Activated T-helper 1 cell treated with anti-CD3 and anti-CD28 coated beads, Interleukin-12 subunit alpha, Interleukin-12 subunit beta, Interleukin-2, Interleukin-4 antibody, amounts not matched to agents 30 ng/mL and 10 ng/mL and 1 ng/mL, durations not matched to agents 14 hours and 24 hours and 36 hours (primary cell): Measurements from ENCODE around the gene KDM3A. TPM values are rescaled to one million over a fixed set of nuclear protein-coding genes. Genes with fewer than 3 reads are reported as not detected.
"Not testable (repeated sequence)": the region's sequence is repeated elsewhere in the genome, so short reads cannot be mapped to it uniquely, and the experiment has no call there.

Source experiments
- DNase-seq: peaks from one replicate; pipeline ENCODE4 v3.0.0; 2021; ENCODE audit warnings: low spot score
- H3K27ac Mint-ChIP-seq: one replicate; pipeline ENCODE4 v1.8.0; 2021; ENCODE audit warnings: mild to moderate bottlenecking, mixed read lengths
- H3K27me3 Mint-ChIP-seq: one replicate; pipeline ENCODE4 v1.8.0; 2022; ENCODE audit warnings: mild to moderate bottlenecking, moderate library complexity, mixed read lengths; ENCODE audit not compliant: insufficient read depth
- H3K36me3 Mint-ChIP-seq: one replicate; pipeline ENCODE4 v1.8.0; 2021; ENCODE audit warnings: low read depth, mixed read lengths
- H3K4me1 Mint-ChIP-seq: one replicate; pipeline ENCODE4 v1.8.0; 2021; ENCODE audit warnings: low read depth, mixed read lengths
- H3K4me3 Mint-ChIP-seq: one replicate; pipeline ENCODE4 v1.8.0; 2021; ENCODE audit warnings: mild to moderate bottlenecking, moderate library complexity, mixed read lengths
- H3K9me3 Mint-ChIP-seq: one replicate; pipeline ENCODE4 v1.8.0; 2021; ENCODE audit warnings: mixed read lengths
- intact Hi-C: fragments of 100-400 bp; cut with micrococcal nuclease; formaldehyde crosslinking; loops from one replicate; pipeline ENCODE4 v1.15.1; 2024
- total RNA-seq: library from RNA; stranded (reverse); gene quantifications from 2 replicates; pipeline ENCODE4 v1.2.3, GENCODE V29; 2022

The KDM3A gene
- total RNA-seq, 1 donor from 2014 or later: 61.6 TPM

DNA sequence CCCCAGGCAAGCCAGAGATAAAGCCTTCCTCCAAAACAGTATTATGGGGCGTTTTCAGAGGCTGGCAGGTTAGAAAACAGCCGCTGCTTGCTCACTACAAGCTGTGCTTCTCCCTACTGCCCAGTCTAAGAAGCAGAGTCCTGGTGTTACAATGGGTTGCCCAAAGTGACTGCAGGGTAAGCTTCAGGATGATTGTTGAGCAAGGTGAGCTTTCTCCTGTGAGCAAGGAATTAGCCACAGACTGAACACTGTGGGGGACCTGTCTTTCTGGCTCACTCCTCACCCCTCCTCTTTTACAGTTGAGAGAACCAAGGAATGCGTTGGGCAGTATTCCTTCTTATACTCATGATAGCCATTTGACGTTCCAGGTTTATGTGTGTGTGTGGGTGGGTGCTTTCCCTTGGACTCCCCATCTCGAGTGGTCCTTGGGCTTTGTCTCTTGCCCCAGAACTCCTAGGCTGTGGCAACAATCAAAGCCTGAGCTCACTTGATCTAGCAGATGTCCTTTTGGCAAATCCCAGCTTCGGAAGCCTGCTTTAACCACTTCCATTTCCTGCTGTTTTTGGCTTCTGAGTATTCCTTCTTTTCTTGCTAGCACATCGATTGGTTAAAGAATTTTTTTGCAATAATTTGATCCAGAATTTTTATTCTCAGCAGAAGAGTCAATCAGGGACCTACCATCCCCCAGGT is 47.5 kb downstream of the KDM3A start:
- Mint-ChIP-seq H3K27me3 (no peaks in the 10 kb centered on the region), H3K36me3 (peaks cover 92% of the 10 kb centered on the region), H3K27ac (no peak overlapping the region), H3K9me3 (no peaks in the 10 kb centered on the region), H3K4me1 (peaks cover 29% of the 10 kb centered on the region), H3K4me3 (no peak overlapping the region)
- DNase-seq: no peak
- intact Hi-C loops: loop anchor here (10.0 kb wide), 1 partner anchor 76 kb away; the partner anchor contains the start of gene CHMP3

- Mint-ChIP-seq H3K27me3 (no peaks in the 10 kb centered on the region), H3K27ac (no peak overlapping the region), H3K9me3 (no peaks in the 10 kb centered on the region), H3K4me1 (peaks cover 28% of the 10 kb centered on the region), H3K4me3 (no peak overlapping the region), H3K36me3 (peaks cover 92% of the 10 kb centered on the region)
- intact Hi-C loops: loop anchor here (10.0 kb wide), 1 partner anchor 75 kb away; the partner anchor contains the start of gene CHMP3
- no peak for DNase-seq
These were observed 48.4 kb downstream of the KDM3A start for GRCh38 chr2:86489542-86489941.

DNA sequence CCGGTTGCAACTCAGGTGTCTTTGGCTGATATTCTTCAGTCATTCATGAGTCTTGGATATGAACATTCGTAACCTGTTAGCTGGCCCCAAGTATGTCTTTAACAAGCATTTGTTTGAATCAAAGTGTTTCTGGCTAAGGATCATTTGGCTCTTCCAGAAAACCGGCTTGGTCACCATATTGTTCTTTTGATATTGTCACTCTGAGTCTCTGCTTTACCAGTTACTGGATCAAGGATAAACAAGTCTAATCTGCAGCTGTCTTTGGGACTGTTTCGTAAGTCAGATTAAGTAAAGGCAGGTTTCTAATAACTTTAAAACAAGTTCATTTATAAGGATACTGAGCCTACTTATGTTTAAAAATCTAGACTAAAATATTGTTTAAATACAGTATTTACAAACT is 49.1 kb downstream of the KDM3A start:
- DNase-seq: no peak
- Mint-ChIP-seq H3K36me3 (peaks cover 91% of the 10 kb centered on the region), H3K27me3 (no peaks in the 10 kb centered on the region), H3K27ac (no peak overlapping the region), H3K4me1 (peaks cover 25% of the 10 kb centered on the region), H3K9me3 (no peaks in the 10 kb centered on the region), H3K4me3 (no peak overlapping the region)
- intact Hi-C loops: no loop called here

GRCh38 chr2:86491088-86491487 is 49.9 kb downstream of the KDM3A start:
- peaks cover 20% of the 10 kb centered on the region for H3K4me1 Mint-ChIP-seq
- no peak for DNase-seq
- no peak overlapping the region for H3K4me3 Mint-ChIP-seq
- intact Hi-C loops: no loop called here
- peaks cover 90% of the 10 kb centered on the region for H3K36me3 Mint-ChIP-seq
- H3K27ac Mint-ChIP-seq: no peak overlapping the region
- H3K27me3 Mint-ChIP-seq: no peaks in the 10 kb centered on the region
- no peaks in the 10 kb centered on the region for H3K9me3 Mint-ChIP-seq

DNA sequence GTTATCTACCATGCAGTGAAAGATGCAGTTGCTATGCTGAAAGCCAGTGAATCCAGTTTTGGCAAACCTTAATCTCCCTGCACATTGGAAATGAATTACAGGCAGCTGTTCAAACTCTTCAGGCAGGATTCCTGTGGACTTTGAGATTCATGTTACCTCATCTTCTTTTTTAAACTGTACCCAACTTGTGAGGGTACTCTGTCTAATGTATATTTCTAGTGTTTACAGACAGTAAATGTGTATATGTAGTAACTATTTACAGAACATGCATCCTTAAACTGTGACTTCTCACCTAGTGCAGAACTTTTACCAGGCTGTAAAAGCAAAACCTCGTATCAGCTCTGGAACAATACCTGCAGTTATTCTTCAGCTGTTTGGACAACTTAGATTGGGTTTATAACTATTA is 50.9 kb downstream of the KDM3A start:
- no peaks in the 10 kb centered on the region for H3K9me3 Mint-ChIP-seq
- peaks cover 87% of the 10 kb centered on the region for H3K36me3 Mint-ChIP-seq
- H3K4me1 Mint-ChIP-seq: peaks cover 20% of the 10 kb centered on the region
- no peak overlapping the region for H3K4me3 Mint-ChIP-seq
- intact Hi-C loops: no loop called here
- H3K27me3 Mint-ChIP-seq: no peaks in the 10 kb centered on the region
- H3K27ac Mint-ChIP-seq: no peak overlapping the region
- DNase-seq: no peak

- intact Hi-C loops, H3K4me3 Mint-ChIP-seq, H3K27ac Mint-ChIP-seq, H3K27me3 Mint-ChIP-seq, DNase-seq: not testable (repeated sequence)
- peaks cover 91% of the 10 kb centered on the region for H3K36me3 Mint-ChIP-seq
- peaks cover 15% of the 10 kb centered on the region for H3K4me1 Mint-ChIP-seq
- peaks cover 30% of the 10 kb centered on the region for H3K9me3 Mint-ChIP-seq
These were observed 55.2 kb downstream of the KDM3A start for GRCh38 chr2:86496391-86496790.

GRCh38 chr2:86498468-86499260 is 57.5 kb downstream of the KDM3A start:
- Mint-ChIP-seq H3K4me1 (peaks cover 15% of the 10 kb centered on the region), H3K27ac (no peak overlapping the region), H3K9me3 (peaks cover 45% of the 10 kb centered on the region), H3K27me3 (no peaks in the 10 kb centered on the region), H3K36me3 (peaks cover 92% of the 10 kb centered on the region), H3K4me3 (no peak overlapping the region)
- DNase-seq: no peak
- intact Hi-C loops: no loop called here

DNA sequence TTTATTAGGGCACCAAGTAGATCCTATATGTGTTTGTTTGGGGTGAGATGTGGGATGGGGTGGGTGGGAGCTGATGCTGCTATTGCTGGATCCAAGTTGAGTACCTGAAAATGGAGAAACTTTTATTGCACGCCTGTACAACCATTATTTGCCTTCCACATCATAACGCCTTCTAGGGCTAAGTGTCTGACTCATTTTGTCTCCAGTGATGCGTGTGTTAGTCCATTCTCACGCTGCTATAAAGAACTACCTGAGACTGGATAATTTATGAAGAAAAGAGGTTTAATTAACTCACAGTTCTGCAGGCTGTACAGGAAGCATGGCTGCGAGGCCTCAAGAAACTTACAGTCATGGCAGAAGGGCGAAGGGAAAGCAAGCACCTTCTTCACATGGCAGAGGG is 58.2 kb downstream of the KDM3A start:
- no peak for DNase-seq
- no peak overlapping the region for H3K27ac Mint-ChIP-seq
- H3K4me1 Mint-ChIP-seq: peaks cover 12% of the 10 kb centered on the region
- H3K27me3 Mint-ChIP-seq: no peaks in the 10 kb centered on the region
- H3K4me3 Mint-ChIP-seq: no peak overlapping the region
- H3K36me3 Mint-ChIP-seq: peaks cover 92% of the 10 kb centered on the region
- H3K9me3 Mint-ChIP-seq: peaks cover 45% of the 10 kb centered on the region
- intact Hi-C loops: no loop called here

GRCh38 chr2:86500325-86501083 is 59.3 kb downstream of the KDM3A start:
- no peaks in the 10 kb centered on the region for H3K27me3 Mint-ChIP-seq
- H3K36me3 Mint-ChIP-seq: peaks cover 91% of the 10 kb centered on the region
- H3K4me1 Mint-ChIP-seq: peaks cover 6% of the 10 kb centered on the region
- H3K9me3 Mint-ChIP-seq: peaks cover 45% of the 10 kb centered on the region
- H3K4me3 Mint-ChIP-seq: no peak overlapping the region
- intact Hi-C loops: no loop called here
- no peak overlapping the region for H3K27ac Mint-ChIP-seq
- DNase-seq: no peak

GRCh38 chr2:86507600-86507999 is 66.4 kb downstream of the KDM3A start:
- Mint-ChIP-seq H3K27ac (no peak overlapping the region), H3K4me1 (no peaks in the 10 kb centered on the region), H3K27me3 (no peaks in the 10 kb centered on the region), H3K4me3 (no peak overlapping the region), H3K36me3 (peaks cover 44% of the 10 kb centered on the region), H3K9me3 (peaks cover 6% of the 10 kb centered on the region)
- no peak for DNase-seq
- intact Hi-C loops: no loop called here

DNA sequence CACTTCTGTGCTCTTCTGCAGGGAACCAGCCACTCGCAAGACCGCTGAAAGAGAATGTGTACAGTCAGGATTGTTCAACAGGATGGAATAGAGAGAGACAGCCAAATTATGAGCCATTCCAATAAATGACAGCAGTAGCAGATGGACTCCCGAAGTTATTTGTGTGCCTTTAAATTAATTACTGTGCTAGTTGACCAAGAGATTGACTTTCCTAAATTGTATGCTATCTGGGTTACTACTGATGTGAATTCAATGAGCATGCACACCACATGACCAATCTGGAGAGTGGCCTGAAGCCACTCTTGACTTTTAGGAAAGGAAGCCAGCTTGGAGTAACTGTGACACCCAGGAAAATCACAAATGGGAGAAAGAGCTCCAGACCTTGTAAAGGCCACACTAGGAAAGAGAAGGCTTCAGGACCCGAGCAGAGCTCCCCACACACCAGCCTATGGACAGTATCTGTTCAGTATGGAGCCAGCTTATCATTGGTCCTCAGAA is 69.3 kb downstream of the KDM3A start:
- no peak for DNase-seq
- H3K4me3 Mint-ChIP-seq: no peak overlapping the region
- no peaks in the 10 kb centered on the region for H3K4me1 Mint-ChIP-seq
- no peaks in the 10 kb centered on the region for H3K9me3 Mint-ChIP-seq
- no peak overlapping the region for H3K27ac Mint-ChIP-seq
- peaks cover 21% of the 10 kb centered on the region for H3K36me3 Mint-ChIP-seq
- no peaks in the 10 kb centered on the region for H3K27me3 Mint-ChIP-seq
- intact Hi-C loops: no loop called here

GRCh38 chr2:86512034-86512433 is 70.9 kb downstream of the KDM3A start:
- intact Hi-C loops: no loop called here
- peaks cover 20% of the 10 kb centered on the region for H3K36me3 Mint-ChIP-seq
- H3K4me3 Mint-ChIP-seq: no peak overlapping the region
- DNase-seq: no peak
- H3K27ac Mint-ChIP-seq: no peak overlapping the region
- H3K4me1 Mint-ChIP-seq: no peaks in the 10 kb centered on the region
- no peaks in the 10 kb centered on the region for H3K27me3 Mint-ChIP-seq
- H3K9me3 Mint-ChIP-seq: peaks cover 9% of the 10 kb centered on the region

GRCh38 chr2:86512892-86513291 is 71.7 kb downstream of the KDM3A start:
- intact Hi-C loops: no loop called here
- H3K36me3 Mint-ChIP-seq: peaks cover 16% of the 10 kb centered on the region
- DNase-seq: no peak
- H3K9me3 Mint-ChIP-seq: peaks cover 9% of the 10 kb centered on the region
- no peak overlapping the region for H3K4me3 Mint-ChIP-seq
- no peak overlapping the region for H3K27ac Mint-ChIP-seq
- no peaks in the 10 kb centered on the region for H3K27me3 Mint-ChIP-seq
- H3K4me1 Mint-ChIP-seq: no peaks in the 10 kb centered on the region
